ENCODE results near the gene AIP.

Gene AIP

DNA sequence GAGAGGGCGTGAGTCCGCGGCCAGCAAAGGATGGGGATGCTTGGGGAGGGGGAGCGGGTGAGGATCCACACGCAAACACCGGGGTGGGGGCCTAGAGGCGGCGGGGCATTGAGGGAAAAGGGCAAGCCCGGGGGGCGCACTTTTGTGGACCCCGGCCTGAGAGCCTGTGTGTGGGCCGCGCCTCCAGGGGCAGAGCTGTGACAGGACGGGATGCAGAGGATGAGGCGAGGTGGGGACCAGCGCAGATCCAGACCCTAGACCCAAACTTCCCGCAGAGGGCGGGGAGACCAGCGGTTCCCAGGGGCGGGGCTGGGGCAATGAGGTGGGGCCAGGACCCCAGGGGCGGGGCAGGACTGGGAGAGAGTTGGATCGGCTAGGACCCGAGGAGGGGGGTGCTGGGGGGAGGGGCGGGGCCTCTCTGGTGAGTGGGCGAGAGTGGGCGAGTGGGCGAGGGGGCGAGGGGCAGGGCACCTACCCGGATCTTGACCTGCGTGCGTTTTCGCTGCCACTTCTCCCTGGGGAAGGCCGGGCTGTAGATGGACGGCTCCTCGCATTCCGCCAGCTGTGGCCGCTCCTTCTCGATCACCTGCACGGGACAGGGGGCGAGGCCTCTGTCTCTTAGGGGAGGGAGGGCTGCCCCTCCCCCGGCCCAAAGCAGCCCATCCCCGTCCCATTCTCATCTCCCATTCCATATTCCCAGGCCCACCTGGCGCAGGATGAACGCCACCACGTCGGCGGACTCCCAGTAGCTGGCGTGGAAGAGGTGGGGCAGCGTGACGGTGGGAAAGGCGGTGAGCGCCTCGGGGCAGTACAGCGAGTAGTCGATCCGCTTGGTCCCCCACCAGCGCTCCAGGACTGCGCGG is 11.8 kb downstream of the AIP start:
- DNase-seq = no peak

DNA sequence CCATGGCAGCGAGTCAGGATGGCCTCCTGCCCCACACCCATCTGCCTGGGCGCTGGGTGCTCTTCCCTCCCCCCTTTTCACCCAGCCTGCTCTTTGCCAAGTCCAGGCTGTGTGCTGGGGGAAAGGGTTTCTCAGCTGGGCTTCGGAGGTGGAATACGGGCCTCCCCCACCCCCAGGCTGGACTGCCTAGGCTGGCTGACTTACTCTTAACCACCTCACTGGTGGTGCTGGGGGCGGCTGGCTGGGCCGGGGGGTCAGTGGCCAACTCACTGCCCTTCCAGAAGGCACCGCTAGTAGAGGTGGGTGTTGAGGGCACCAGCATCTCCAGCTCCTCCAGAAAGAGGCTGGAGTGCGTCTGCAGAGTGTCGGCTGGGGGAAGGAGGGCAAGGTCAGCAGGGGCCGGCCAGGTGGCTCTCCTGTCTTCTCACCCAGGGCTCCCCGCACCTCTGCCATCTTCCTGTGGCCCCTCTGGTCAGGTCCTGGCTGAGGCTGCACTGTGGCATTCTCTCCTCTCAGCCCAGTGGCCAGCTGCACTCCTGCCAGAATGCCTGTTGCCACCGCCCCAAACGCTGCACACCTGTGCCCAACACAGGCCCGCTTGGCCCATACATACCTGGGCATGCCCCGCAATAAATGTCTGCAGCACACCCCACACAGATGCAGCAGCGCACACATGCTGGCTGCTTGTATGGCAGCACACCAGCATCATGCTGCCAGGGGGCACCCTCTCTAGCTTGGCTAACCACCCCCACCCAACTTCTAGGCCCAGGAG is 12.6 kb downstream of the AIP start:
- no peak for DNase-seq

DNA sequence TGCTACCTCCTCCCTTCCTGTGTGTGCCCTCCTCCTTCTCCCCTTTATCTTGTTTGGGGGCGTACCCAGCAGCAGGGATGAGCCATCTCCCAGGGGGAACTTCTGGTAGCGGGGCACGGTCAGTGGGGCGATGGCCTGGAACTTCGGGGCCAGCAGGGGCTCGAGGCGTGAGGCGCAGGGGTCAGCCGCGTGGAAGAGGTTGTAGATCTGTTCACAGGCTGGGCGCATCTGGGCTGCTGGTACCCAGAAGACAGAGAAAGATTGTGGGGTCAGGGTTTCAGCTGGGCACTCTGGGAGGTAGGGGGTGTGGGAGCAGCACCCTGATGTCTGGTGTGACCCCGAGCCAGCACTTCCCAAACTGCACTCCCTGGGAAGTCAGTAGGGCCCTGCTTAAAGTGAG is 13.3 kb downstream of the AIP start:
- no peak for DNase-seq

DNA sequence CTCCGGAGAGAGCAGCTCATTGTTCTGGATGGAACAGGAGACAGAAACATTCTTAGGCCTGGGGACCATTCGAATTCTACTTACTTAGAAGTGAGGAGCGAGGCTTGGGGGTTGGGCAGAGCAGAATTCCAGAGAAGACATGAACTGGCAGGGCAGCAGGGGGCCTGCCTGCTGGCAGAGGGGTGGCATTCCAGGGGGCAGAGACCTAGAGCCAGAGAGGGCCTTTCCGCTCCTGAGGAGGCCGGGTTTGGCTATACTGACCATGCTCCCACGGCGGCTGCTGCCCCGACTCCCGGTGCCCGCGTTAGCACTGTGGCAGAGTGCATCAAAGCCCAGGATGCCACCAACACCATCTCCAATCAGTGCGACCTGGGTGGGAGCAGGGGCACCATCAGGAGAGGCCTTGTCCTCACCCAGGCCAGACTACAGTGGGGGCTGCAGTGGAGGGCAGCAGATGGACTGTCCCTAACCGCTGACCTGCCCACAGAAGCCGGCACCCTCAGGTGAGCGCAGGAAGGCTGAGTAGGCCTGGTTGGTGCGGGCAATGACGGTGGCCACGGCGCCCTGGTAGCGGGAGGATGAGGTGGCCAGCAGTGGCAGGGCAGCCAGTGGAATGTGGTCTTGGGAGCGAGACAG is 14.9 kb downstream of the AIP start:
- DNase-seq = no peak

DNA sequence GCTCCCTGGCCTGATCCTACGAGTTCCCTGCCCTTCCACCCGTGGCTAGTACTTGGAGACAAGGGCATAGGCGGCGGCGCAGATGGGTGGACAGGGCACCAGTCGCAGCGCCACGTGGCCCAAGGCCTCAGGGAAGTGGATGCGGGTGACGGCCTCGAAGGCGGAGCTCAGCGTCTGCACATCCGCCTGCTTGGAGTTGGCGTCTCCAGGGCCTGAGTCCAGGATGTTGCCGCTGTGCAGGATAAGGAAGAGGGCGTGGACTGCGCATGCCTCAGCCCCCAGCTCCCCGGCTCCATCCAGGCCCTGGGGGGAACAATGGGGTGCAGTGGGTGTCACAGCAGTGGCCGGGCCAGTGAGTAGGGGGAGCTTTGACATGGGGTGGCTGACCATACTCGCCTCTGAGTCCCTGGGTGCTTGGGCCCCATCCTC is 15.7 kb downstream of the AIP start:
- no peak for DNase-seq

DNA sequence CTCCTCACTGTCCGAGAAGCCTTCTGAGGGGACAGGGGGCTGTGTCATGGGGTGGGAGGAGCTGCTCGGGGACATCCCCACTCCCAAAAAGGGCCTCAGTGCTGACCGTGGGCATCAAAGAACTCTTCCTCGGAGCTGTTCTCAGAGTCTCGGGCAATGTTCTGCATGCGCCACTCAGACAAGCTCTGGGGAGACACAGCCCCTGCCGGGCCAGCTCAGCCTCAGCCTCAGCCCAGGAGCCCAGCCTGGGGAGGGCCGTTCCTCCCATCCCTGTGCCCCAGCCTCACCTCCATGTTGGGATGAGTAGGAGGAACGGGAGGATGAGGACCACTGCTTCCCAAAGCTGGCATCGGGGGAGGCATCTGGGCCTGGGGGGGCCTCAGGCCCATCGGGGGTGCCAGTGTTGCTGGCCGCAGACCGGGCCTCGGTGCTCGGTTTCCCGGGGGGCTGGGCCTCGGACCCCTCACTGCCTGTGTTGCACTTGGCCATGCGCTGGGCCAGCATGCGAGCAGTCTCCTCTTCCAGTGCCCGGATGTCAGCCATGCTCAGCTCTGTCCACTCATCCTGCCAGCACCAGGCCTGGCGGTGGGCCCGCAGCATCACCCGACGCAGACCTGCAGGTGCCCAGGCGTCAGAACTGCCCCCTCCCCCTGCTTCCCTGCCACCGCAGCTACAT is 17.1 kb downstream of the AIP start:
- no peak for DNase-seq

DNA sequence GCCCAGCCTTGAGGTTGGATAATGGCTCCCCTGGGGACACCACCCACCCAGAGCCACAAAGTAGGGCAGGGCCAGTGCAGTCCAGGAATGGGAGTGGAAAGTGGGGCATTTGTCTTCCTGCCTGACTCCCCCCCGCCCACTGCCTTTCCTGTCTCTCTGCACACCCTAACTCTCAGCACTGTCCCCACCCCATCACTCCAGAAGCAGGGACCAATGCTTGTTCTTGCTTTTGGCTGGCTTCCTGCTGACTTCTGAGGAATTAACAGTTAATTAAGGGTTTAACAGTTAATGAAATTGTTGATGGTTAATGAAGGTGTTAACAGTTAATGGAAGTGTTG is 17.6 kb downstream of the AIP start:
- DNase-seq = no peak

DNA sequence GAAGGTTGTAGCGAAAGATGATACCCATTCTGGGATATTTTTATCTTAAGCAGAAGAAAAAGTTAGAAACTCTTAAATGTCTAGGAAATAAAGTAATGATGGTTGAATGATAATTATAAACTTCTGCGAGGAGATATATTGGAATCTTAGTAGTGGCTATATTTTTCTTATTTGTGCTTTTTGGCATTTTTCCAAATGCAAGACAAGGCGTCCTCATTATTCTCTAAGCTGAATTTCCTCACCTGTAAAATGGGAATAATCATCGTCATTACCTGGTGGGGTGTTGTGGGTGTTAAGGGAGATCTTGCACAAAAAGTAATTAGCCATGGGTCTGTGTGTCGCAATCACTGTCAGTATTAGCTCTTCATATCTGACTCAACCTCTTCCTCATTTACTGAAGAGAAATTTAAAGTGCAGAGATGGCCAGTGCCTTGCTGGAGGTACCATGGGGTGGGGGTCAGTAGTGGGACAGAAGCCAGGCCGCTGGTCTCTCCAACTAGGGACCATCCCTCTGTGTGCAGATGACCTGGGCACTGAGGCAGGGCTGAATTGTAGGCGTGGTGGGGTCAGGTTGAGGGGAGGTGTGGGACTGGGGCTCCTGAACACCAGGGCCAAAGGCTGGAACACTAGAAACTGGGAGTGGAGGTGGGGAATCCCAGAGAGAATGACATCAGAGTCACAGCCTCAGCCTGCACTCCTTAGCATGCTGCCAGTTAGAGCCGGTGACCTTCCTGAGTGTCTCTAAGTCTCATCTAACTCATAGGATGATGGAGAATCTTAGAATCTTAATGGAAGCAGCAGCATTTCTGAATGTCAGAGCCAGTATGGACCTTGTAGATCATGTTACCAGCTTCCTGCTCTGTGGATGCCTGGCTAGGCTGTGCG is 18.2 kb downstream of the AIP start:
- no peak for DNase-seq

DNA sequence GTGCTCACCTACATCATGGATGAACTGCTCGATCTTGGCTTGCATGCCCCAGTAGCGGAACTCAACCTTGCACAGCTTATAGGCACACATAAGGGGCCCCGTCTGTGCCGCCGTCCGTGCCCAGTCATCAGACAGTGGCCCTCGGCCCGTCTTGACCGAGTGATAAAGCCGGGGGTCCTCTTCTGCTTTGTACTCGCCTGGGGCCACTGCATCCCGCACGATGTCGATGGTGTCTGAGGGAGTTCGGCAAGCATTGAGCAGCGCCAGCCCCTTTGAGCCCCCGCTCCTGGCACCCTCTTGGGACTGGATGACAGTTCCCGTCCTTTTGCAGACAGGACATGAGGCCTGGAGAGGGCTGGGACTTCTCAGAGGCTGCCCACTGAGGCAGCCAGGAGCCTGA is 19.0 kb downstream of the AIP start:
- no peak for DNase-seq

DNA sequence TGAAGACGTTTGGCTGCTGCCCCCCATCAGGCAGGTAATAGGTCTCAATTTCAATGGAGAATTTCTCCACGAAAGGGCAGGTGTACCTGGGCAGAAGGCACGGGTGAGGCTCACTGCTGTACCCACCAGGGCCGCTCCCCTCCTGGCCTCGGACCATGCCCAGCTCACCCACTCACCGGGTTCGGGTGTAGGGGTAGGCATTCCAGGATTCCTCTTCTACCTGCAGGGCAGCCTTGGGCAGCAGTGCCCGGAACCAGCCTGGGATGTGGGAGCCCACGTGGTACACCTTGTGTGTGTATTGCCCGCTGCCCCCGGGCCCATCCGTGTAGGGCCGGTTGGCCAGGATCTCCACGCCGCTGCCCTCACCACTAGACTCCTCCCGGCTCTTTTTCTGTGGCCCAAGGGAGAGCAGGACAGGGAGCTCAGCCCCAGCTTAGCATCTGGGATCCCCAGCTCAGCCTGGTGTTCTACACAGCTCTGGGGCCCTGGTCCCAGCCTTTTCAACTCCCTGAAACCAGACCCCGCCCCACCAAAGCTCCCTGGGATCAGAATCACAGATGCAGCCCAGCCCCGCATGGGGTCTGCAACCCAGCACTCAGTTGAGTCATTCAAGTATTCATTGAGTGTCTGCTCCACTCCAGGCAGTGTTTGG is 19.6 kb downstream of the AIP start:
- DNase-seq = no peak

DNA sequence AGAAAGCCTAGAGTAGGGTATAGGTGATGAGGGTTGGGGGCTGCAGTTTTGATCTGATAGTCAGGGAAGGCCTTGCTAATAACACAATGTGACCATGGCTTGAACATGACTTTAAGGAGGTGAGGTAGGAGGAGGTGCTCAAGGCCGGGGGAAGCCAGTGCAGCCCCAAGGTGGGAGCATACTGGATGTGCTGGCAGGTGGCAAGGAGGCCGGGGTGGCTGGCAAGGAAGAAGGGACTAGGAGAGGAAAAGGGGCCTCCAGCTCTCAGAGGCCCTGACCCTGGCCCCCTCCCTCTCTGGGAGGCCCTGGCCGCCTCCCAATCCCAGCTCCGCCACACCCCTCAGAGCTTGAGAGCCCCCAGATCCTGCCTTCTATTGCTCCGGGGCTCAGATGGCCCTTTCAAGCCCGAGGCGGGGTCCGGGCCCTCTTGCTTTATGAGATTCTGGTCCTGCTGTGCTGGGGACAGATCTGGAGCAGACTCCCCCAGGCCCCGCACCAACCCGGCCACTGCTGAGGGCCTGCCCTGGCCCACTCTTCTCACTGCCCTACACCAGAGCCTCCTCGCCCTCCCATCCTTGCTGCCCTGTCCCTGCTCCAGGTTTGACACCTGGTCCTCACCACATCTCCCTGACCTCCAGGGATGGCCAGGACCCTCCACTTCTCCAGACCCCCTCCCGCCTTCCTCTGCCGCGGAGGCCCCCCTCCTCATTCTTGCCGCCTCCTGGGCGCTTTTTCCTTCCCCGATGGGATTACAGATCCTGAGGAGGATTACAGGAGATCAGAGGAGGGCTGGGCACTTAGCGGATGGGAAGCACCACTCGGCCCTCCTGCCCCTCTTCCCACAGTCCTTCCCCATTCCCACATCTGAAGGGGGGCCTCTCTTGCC is 20.5 kb downstream of the AIP start:
- peak; percentile 89 for DNase-seq

DNA sequence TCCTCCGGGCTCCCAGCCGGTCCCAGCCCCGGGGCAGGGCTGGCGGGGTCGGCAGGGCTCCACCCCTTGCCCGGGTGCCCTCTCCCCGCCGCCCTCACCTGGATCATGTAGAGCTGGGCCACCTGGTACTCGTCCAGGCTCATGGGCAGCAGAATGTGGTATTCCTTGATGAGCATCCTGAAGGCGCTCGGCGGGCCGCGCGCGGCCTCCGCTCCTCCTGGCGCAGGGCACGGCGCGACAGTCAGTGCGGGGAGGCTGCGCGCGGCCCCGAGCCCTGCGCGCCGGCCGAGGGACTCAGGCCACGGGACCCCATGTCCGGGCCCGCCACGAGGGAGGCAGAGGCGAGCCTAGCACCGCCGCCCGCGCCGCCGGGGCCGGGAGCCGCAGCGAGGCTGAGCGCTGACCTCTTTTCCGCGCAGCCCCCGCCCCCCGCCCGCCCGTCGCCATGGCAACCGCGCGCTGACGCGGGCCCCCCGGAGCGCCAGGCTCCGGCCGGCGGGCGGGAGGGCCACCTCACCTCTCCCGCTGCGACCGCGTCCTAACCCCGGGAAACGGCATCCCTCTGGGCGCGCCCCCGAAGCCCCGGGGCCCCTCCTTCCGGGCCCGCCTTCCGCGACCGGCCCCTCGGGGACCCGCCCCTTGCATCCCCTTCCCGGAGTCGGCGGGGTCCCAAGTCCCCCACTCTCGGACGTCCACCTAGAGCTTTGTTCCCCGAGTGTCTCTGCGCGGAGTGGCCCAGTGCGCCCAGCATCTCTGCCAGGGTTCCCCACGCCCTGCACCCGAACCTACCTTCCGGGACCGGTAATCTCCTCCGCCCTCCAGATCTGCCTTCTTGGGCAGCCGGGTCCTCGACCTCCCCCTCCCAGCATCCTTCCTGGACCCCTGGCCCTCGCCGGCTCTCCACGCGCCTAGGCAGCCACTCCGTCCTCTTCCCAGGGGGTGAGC is 21.5 kb downstream of the AIP start:
- peak; percentile 35 for DNase-seq

DNA sequence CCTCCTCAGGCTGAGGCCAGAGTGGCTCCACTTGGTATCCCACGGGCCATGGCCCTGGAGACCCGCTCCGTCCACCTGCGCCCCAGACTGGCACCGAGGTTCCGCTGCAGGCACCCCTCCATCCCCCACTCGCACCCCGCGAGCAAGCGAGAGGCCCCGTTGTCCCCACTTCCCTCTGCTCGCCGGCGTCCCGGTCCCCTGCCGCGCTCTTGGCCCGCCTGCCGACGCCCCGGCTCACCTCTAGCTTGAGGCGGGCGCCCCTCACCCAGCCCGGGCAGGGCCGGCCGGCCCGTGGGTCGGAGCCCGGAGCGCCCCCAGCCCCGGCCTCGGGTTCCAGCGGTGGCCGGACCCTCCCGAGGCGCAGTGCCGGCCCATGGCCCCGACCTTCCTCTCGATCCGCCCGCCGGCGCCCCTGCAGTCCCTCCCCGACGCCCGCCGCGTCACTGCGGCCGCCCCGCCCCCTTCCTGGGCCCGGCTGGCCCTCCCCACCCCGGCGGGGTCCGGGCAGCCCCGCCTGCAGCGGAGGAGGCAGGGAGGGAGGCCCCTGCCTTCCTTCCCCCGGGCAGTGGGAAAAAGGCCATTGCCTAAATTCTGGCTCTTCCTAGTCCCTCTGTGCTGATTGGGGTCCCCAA is 22.2 kb downstream of the AIP start, which contains the start of gene PITPNM1:
TSS of gene PITPNM1 (minus strand) at position 414 of the 632 bp plus-strand sequence. CDS start 1,183 bp downstream, outside the sequence.
- peak; percentile 68 for DNase-seq

DNA sequence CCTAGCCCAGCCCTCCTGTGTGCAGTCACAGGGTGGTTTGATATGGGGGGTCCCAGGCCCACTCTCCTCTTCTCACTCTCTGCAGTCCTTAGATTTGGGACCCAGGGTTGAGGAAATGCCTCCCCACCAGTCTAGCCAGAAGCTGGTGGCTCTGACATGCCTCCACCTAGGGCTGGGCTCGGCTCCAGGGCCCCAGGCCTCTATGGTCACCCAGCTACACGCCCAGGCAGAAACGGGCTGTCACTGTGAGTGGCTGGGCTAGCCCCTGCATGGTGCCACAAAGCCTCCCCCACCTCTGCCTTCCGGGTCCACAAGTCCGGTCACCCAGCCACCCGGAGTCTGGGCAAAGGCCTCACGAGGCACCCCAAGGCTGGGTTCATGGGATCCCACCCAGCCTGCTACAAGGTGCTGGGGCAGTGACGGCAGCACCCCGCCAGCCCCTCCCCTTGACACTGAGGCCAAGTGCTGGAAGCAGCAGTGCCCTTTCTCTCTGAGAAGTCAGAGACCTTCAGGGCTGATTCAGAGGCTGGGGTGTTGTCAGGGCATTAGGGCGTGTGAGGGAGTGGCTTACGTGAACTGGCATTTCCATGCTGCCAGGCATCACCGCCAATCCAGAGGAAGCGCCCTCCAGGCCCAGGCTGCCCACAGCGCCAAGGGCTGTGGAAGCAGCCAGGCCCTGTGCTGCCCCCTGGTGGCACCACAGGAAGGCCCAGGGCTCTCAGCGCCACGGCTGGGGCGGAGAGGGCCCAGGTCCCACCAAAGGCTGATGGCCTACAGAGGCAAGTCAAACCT is 23.0 kb downstream of the AIP start:
- peak; percentile 86 for DNase-seq

DNA sequence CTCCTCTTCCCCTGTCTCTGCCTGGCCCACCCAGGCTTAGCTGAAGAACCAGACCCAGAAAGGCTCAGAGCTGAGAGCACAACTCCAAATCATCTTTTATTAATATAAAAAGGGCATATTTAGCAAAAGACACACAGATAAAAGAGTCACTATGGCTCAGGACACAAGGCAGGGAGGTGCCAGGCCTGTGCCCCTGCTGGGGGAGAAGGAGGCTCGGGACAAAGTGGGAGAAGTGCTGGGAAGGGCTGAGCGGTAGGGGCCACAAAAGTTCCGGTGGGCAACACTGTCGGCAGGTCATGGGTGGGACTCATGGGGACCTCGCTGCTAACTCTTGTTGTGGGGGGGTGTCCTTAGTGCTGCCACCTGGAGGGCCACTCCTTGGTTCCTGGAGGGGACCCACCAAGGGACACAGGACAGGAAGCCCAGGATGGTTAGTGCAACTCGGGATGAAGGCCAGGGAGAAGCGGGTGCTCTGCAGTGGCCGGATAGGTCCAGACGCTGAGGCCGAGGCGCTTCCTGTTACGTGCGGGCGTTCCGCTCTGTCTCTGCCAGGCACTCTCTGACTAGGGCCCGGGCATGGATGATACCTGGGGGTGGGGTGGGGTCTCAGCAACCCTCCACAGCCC is 23.7 kb downstream of the AIP start:
- no peak for DNase-seq

DNA sequence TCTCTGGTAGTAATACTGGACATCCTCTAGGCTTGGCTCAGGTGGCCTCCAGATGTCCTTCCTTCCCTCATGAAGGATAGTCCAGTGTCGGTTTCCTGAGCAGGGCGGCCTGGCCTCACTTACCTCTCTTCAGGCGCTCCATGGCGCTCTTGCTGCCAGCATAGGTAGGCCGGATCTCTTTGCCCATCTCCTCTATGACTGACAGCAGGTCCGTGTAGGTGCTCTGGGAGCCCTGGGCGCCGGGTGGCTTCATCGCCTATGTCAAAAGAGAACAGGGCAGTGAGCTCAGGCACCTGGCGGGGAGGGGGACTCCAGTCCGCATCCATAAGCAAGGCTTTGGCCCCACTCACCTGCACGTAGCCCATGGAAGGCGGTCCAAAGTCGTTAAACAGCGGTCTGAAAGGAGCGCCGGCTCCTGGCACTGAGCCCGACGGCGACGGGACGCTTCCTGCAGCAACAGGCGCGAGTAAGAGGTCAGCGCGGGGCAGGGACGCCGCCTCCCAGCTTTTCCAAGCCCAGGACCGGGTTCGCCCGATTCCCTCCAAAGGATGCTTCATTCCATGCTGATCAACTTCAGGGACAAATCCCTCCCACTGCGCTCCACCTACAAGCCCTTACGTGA is 24.5 kb downstream of the AIP start:
- no peak for DNase-seq
